ENCODE data around the gene PDS5B.
A peak's percentile ranks its signal among the peaks of the same experiment; 100 is the strongest.
"Not testable (repeated sequence)": the region's sequence is repeated elsewhere in the genome, so short reads cannot be mapped to it uniquely, and the experiment has no call there.

The PDS5B gene, protein sequence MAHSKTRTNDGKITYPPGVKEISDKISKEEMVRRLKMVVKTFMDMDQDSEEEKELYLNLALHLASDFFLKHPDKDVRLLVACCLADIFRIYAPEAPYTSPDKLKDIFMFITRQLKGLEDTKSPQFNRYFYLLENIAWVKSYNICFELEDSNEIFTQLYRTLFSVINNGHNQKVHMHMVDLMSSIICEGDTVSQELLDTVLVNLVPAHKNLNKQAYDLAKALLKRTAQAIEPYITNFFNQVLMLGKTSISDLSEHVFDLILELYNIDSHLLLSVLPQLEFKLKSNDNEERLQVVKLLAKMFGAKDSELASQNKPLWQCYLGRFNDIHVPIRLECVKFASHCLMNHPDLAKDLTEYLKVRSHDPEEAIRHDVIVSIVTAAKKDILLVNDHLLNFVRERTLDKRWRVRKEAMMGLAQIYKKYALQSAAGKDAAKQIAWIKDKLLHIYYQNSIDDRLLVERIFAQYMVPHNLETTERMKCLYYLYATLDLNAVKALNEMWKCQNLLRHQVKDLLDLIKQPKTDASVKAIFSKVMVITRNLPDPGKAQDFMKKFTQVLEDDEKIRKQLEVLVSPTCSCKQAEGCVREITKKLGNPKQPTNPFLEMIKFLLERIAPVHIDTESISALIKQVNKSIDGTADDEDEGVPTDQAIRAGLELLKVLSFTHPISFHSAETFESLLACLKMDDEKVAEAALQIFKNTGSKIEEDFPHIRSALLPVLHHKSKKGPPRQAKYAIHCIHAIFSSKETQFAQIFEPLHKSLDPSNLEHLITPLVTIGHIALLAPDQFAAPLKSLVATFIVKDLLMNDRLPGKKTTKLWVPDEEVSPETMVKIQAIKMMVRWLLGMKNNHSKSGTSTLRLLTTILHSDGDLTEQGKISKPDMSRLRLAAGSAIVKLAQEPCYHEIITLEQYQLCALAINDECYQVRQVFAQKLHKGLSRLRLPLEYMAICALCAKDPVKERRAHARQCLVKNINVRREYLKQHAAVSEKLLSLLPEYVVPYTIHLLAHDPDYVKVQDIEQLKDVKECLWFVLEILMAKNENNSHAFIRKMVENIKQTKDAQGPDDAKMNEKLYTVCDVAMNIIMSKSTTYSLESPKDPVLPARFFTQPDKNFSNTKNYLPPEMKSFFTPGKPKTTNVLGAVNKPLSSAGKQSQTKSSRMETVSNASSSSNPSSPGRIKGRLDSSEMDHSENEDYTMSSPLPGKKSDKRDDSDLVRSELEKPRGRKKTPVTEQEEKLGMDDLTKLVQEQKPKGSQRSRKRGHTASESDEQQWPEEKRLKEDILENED (N-terminal part only)

DNA sequence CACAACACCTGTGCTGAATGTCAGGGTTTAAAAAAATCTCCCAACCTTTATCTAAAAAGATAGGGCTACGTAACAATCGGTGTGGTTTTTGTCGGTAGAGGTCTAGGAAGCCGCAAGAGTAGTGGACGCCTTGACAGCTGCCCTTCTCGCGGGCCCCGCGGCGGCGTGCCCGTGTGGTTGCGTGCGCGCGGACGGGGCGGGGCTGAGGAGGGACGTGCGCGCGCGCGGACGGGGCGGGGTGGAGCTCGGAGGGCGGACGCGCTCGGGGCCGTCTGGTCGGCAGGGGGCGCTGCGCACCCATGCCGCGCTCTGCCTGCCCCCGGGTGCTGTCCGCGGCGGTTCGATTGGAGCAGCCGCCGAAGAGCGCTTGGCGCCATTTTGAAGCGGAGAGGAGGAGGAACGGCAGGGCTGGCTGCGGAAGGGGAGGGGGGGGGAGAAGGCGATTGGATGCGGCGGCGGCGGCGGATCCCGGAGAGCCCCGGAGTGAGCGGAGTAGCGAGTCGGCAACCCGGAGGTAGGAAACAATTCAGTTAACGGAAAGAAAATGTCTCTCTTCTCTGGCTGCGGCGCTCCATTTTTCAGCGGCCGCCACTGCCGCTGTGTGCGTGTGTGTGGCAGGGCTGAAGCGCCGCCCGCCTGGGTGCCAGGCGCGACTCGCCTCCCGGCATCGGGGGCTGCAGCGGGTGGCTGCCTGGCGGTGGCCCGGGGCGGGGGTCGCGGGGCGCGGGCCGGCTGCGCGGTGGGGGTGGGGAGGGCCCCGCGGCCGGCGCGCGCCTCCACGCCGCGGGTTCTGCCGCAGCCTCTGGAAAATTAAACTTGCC lies at the start of gene PDS5B:
Gene PDS5B, plus strand, starts transcription at position 373 of the 821 bp plus-strand sequence. CDS start 62,321 bp downstream, outside the sequence.
- DNase-seq, result peak; percentile 94

DNA sequence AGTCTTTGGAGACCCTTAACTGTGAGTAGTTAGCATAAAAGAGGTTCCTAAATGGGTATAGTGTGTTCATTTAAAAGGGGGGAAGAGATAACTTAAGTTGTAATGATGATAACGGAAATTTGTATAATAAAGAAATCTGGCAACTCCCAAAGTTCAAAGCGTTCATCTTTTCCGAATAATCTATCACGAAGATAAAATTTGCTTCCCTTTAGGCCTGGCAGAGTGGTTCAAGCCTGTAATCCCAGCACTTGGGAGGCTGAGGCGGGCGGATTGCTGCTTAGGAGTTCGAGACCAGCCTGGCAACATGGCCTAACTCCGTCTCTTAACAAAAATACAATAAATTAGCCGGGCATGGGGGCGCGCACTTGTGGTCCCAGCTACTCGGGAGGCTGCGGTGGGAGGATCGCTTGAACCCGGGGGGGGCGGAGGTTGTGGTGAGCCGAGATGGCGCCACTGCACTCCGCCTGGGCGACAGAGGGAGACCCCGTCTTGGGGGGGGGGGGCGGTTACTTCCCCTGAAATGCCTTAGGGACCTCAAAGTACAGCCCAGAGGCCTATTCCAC lies 48.6 kb upstream of the PDS5B start:
- no peak for DNase-seq

DNA sequence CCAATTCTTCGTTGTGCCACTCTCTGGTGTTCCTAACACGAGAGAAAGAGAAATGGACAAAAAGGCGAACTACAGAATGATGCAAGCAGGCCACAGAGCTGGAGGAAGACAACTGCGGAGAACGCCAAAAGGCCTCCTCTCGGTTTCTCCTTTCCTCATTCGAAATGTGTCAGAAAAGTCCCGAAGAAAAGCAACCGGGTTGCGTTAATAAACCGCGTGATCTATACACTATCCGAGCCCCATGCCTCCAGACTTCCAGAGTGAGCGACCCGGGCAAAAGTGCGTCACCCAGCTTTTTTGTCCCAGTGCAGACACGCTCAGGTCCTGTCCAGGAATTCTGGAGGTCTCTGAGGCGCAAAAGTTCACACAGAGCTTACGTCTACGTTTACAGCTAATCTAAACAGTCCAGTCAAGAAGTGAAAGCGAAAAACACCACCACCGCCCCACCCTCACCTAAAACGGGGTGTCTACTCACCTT lies 48.1 kb upstream of the PDS5B start:
- peak; percentile 51 for DNase-seq

DNA sequence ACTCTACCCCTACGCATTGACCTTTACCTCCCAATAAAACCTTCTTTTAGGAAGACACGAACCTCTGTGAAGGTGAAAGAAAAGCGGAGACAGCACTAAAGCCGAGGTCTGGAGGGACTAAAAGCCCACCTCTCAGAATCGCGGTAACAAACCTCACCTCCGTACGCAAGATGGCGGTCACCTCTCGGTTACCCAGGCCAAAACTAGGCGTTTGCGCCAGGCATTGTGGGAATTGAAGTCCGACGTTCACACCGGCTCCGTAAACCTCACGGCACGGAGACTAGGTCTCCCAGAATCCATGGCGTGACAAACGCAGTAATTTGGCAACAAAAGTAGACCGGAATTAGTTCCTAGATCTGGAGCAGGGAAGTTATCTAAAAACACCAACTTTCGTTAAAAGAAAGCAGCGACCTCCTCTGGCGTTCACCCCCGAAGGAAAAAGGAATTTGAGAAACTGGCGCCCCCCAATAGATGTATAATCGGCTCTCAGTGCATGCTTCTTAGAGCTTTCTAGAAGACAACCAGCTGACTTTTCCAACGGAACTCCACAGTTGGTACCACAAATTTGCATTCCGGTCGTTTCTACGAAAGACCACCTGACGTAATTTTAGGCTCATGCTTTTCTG lies 47.5 kb upstream of the PDS5B start, which contains the start of gene N4BP2L2:
Gene N4BP2L2, minus strand, starts transcription at position 175 of the 626 bp plus-strand sequence. CDS start 1,768 bp downstream, outside the sequence.
- peak; percentile 95 for DNase-seq

DNA sequence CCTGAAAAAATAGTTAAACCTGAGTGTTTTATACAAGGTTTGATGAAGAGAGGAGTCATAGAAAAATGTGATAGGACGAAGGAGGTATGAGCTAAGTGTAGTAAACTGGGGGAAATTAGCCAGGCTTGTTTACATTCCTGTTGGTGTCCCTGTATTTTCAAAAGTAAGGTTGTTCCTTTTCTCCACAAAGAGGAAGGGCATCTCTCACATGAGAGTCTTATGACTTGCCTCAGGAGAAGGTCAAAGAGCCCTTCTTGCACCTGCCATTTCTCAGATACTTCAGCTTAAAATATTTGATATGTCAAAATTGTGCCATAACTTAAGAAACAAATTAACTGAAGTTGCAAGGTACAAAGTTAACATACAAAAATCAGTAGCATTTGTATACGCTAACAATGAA lies 44.0 kb upstream of the PDS5B start:
- no peak for DNase-seq

DNA sequence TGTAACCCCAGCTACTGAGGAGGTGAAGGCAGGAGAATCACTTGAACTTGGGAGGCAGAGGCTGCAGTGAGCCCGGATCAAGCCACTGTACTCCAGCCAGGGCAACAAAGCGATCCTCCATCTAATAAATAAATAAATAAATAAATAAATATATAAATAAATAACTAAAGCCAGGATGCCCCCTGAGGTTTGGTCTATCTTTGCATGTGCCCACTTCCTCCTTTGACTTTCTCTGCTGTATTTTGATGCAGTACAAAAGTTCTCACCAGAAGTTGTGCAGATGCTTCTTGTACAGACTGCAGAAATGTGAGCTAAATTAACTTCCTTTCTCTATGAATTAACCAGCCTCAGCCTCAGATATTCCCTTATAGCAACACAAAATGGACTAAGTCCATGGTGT lies 41.2 kb upstream of the PDS5B start:
- DNase-seq, result no peak

DNA sequence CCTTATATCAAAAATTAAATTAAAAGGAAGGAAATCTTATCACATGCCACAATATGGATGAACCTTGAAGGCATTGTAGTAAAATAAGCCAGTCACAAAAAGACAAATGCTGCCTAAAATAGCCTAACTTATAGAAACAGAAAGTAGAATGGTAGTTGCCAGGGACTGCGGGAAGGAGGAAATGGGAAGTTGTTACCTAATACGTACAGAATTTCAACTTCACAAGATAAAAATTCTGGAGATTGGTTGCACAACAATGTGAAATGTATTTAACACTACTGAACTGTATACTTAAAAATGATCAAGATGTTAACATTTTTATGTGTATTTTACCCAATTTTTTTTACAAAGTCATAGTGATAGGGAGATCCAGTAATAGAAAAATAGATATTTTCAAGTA lies 37.4 kb upstream of the PDS5B start:
- no peak for DNase-seq

DNA sequence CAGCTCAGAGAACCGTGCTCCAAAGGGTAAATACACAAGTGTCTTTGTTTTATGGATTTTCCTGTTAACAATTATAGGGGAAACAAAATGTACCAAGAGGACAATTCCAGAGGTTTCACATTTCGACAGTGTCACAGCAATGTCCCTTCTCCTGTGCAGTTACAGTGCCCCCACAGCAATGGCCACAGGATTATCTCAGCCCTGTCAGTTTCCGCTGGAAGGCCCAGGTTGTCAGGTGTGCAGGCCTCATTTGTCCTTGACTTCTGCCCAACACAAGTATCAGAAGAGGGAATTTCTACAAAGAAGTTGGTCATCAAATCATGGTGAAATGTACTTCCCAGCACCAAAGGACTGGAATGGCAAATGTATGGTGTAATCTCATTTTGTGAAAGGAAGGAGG lies 36.5 kb upstream of the PDS5B start:
- DNase-seq, result no peak

DNA sequence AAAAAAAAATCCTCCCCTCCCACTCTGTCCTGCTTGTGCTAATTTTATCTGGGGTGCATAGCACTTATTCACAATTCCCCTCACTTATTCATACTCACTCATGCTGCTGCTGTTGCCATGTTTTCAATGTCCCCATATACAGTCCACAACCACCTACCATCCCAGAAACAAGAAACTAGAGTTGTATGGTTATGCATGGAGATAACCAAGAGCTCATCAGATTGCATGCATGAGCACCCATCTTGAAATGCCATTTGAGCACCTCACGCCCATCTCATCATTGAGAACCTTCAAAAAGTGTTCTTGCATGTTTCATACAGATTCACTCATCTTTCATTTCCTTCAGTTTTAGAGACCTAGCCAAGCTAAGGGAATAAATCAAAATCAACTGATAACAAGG lies 32.5 kb upstream of the PDS5B start:
- no peak for DNase-seq

DNA sequence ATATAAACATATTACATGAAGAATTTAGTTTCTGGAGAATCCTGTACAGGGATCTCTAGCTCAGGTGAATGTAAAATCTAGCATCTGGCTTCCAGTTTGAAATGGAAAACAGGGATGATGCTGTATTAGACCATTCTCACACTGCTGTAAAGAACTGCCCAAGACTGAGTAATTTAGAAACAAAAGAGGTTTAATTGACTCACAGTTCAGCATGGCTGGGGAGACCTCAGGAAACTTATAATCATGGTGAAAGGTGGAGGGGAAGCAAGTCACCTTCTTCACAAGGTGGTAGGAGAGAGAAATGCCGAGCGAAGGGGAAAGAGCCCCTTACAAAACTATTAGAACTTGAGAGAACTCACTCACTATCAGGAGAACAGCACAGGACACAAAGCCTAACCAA lies 30.6 kb upstream of the PDS5B start:
- DNase-seq, result no peak

DNA sequence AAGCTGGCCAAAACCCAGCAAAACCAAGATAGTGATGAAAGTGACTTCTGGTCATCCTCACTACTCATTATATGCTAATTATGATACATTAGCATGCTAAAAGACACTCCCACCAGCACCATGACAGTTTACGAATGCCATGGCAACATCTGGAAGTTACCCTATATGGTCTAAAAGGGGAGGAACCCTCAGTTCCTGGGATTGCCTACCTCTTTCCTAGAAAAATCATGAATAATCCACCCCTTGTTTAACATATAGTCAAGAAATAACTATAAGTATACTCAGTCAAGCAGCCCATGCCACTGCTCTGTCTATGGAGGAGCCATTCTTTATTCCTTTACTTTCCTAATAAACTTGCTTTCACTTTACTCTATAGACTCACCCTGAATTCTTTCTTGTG lies 25.4 kb upstream of the PDS5B start:
- DNase-seq, result not testable (repeated sequence)

DNA sequence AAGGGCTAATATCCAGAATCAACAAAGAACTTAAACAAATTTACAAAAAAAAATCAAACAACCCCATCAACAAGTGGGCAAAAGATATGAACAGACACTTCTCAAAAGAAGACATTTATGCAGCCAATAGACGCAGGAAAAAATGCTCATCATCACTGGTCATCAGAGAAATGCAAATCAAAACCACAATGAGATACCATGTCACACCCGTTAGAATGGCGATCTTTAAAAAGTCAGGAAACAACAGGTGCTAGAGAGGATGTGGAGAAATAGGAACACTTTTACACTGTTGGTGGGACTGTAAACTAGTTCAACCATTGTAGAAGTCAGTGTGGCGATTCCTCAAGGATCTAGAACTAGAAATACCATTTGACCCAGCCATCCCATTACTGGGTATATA lies 10.6 kb upstream of the PDS5B start:
- DNase-seq, result not testable (repeated sequence)

DNA sequence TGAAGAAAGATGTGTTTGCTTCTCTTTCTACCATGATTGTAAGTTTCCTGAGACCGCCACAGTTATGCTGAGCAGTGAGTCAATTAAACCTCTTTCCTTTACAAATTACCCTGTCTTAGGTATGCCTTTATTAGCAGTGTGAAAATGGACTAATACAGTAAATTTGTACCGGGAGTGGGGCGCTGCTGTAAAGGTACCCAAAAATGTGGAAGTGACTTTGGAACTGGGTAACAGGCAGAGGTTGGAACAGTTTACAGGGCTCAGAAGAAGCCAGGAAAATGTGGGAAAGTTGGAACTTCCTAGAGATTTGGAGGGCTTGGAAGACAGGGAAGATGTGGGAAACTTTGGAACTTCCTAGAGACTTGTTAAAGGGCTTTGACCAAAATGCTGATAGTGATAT lies 9.2 kb upstream of the PDS5B start:
- no peak for DNase-seq

DNA sequence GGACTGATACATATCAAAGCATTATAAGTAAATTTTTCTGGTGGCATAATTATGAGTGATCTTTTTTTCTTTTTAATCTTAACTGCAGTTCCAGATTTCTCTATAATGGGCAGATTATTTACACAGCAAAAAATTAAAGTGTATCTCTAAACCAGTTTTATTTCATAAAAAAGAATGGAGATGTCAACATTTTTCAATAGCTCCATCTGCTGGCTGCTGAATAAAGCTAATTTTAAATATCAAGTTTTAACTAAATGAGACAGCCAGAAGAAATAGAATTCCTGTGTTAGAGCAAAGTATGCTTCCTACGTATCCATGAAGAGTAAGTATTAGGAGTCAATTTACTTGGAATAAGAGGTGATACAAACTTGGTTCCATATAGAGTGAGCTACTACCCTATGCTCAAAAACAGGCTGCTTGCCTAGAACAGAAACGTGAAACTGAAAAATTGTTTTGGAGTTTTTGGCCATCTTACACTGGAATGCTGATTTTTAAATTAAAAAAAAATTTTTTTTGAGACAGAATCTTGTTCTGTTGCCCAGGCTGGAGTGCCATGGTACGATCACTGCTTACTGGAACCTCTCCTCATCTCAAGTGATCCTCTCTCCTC lies 5.0 kb upstream of the PDS5B start:
- peak; percentile 1 for DNase-seq

DNA sequence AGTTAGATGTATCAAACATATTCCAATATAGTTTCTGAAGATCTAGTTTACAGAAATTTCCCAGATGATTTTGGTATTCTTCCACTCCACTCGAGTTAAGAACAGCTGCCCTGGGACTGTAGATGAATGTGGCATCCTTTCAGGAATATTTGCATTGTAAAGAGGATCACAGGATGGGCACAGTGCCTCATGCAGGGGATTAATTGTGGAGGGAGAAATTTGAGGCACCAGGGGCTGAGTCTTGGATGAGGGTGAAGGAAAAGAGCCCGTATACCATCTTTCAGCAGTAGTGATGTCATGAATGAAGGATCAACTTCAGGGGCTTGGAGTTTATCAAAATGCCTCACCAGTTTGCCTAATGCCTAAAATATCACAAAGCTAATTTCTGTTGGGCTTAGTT lies 4.0 kb upstream of the PDS5B start:
- no peak for DNase-seq

DNA sequence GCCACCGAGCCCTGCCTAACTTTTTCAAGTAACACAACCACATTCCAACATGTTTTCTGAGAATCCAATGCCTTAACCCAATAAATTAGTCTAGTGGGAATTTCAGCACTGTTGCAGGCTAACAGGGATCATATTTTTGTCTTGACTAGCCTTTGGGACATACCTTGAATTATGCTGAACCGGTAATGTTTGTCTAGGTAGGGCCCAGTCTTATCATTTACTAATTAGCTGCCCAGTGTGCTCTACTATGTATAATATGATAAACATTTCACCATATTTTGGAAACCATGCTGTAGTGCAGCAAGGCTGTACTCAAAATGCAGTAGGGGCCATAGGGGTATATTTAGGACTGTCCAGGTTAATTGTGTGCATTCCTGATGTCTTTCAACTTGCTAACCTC lies 3.3 kb upstream of the PDS5B start:
- DNase-seq, result no peak

DNA sequence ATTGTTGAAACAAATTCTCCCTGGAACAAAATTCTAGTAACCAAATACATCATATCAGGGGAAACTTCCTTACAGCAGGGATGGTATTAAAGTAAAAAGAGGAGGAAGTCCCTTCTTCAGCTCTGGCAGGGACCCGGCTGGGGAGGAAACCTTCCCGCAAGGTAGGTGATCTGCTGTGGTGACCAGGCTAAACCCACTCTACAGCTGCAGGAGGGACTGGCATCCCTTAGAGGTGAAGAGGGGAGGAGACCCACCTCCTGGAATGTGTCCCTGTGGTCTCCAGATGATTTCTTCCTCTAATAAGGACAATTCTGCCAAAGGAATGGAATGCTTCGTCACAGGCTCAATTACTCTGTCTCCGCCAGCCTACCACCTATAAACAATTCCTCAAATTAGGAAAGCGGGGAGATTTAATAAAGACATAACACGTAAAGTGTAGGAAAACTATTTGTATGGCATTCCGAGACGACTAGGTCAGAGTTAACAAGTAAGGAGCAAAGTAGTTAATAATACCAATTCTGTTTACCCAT lies 637 bp upstream of the PDS5B start:
- no peak for DNase-seq

DNA sequence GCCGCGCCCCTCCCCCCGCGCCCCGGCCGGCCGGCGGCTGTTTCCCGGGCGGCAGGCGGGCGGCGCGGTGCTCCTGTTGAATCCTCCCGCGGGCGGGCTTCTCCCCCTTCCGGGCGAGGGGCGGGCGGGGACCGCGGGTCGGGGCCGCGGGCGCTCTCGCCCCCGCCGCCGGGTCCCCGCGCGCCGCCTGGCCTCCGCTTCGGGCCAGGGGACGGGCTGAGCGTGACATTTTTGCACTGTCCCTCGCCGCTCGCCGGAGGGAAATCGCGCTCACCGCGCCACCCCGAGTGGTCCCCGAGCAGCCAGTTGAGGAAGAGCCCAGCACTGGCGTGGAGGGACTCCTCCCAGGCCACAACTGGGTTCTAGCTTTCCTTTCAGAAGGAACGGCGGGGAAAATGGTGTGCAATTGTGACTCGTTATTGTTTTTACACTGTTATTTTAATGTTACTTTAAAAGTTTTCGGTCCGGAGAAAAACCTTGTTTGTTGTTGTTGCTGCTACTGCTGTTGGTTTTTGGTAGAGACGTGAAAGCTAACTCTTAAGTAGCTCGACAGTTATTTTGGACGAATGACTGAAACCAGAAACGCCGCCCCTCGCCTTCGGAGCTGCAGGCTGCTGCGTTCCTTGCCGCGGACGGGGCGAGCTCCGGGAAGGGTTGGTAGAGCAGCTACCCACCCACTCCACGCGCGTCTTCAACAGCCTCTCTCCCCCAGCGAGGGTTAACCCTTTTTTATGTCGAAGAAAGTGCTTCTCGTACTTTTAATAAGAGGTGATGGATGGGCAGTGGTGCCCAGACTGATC lies 959 bp downstream of the PDS5B start:
- peak; percentile 46 for DNase-seq

DNA sequence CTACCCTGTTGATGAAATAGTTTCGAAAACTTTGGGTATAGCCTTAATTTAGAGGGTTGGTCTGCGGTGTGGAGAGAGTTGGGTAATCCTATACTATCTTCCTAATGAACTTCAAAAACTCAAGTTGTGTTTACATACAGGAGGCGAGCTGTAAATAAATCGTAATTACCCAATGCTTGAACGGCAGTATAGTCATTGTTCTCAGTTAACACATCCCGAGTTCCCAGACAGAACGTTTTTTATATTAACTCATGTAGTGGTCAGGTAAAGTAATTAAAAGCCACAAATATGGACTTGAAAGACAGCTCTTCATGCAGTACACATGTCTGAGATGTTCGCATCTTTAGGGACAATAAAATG lies 1.5 kb downstream of the PDS5B start:
- no peak for DNase-seq

DNA sequence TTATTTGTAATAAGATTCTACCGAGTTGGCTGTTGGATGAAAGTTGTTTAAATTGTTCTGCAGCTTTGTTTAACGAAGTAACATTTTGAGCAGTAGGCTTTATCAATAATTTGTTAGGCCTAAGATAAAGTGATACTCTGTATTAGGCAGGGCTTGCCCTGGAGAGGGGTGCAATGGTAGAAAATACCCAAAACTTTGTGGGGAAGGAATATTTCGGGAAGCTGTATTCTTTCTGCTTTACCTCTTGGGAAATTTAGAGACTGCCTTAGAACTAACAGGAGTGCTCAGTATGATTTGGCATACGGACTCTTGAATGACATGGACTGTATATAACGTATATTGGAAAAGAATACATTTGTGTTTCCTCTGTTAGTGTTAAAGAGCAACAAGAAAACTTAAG lies 2.5 kb downstream of the PDS5B start:
- DNase-seq, result no peak
